Fibroblast of villous mesenchyme (primary cell): ENCODE data around the gene NRG2. TPM values are rescaled to one million over a fixed set of nuclear protein-coding genes. Genes with fewer than 3 reads are reported as not detected.
A peak's percentile ranks its signal among the peaks of the same experiment; 100 is the strongest.

Source experiments
- DNase-seq: peaks from one replicate; pipeline ENCODE4 v3.0.0-alpha.2; 2010; ENCODE audit warnings: low read depth
- H3K4me3 ChIP-seq: 2 replicates; pipeline ENCODE4 v1.5.1; 2011; ENCODE audit warnings: low read depth, mild to moderate bottlenecking, low read length
- CTCF ChIP-seq: IDR thresholded peaks from 2 replicates; pipeline ENCODE4 v1.5.1; 2012; ENCODE audit warnings: low read depth, mild to moderate bottlenecking, low read length; ENCODE audit not compliant: insufficient read depth
- total RNA-seq: library from RNA; depleted of rRNA; stranded (reverse); fragments of >200 nt; gene quantifications from 2 replicates; pipeline ENCODE4 v1.2.3, GENCODE V29; 2012

Gene NRG2
- total RNA-seq, 1 donor, result under 0.01 TPM

- no peak for DNase-seq
- TF ChIP-seq CTCF, result no peak
- H3K4me3 ChIP-seq, result no peak overlapping the region
Measured at GRCh38 chr5:140055152-140055551, 12.1 kb upstream of the NRG2 start.

- H3K4me3 ChIP-seq, result no peak overlapping the region
- no peak for DNase-seq
- TF ChIP-seq CTCF, result no peak
Measured at GRCh38 chr5:140054086-140054689, 11.1 kb upstream of the NRG2 start.

- no peak overlapping the region for H3K4me3 ChIP-seq
- no peak for TF ChIP-seq CTCF
- DNase-seq, result no peak
Measured at GRCh38 chr5:140051950-140052349, 8.9 kb upstream of the NRG2 start.

DNA sequence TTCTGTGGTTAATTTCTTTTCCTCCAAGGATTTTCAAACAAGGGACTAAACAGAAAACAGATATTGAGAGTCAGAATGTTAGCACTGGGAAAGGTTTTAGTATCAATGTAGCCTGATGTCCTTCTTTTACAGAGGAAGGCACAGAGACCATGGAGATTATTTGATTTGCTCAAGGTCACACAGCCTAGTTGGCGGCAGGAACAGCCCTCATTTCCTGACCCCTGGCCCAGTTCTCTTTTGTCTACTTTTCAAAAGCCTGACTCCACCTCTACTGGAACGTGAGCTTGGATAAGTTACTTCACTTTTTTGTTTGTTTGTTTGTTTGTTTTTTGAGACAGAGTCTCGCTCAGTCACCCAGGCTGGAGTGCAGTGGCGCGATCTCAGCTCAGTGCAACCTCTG is 6.6 kb upstream of the NRG2 start:
- no peak for TF ChIP-seq CTCF
- no peak for DNase-seq
- no peak overlapping the region for H3K4me3 ChIP-seq

GRCh38 chr5:140049205-140049604 is 6.1 kb upstream of the NRG2 start:
- TF ChIP-seq CTCF, result no peak
- DNase-seq, result no peak
- no peak overlapping the region for H3K4me3 ChIP-seq

- DNase-seq, result no peak
- no peak overlapping the region for H3K4me3 ChIP-seq
- TF ChIP-seq CTCF, result no peak
Measured at GRCh38 chr5:140044041-140044440, 942 bp upstream of the NRG2 start.

DNA sequence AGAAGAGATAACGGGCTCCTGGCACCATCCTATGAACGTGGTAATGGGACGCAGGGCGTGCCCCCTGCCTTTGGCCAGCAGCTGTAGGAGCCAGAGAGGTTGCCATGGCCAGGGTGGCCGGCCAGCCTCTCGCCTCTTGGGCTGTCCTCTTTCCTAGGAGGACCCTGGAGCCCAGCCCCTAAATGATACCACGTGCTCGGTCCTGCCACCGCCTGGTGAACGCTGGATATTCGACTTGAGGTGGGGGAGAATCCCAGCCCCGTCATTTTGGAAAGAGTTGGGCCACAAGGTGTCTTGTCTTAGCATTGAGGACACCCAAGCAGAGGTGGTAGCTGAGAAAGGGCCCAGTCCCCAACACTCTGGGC is 391 bp upstream of the NRG2 start:
- no peak for TF ChIP-seq CTCF
- no peak for DNase-seq
- peak overlapping the region; percentile 55 for H3K4me3 ChIP-seq
